Renal pelvis (tissue), 12 donors: ENCODE results near the gene SRD5A2. TPM values are rescaled to one million over a fixed set of nuclear protein-coding genes. Genes with fewer than 3 reads are reported as not detected.
A peak's percentile ranks its signal among the peaks of the same experiment; 100 is the strongest.

Source experiments
- DNase-seq: peaks from one replicate; pipeline ENCODE4 v3.0.0-alpha.2; 2013
- long read RNA-seq, 16 experiments: transcript quantifications; one replicate each; lab custom pipeline, GENCODE V29; 2026
- polyA plus RNA-seq, 3 donors: library from polyadenylated mRNA; unstranded; fragments of 120-200 nt; gene quantifications; one replicate each; pipeline ENCODE4 v1.2.1, GENCODE V29; 2013; ENCODE audit not compliant: insufficient read length in 3 of 3

Gene SRD5A2
- under 1 TPM; 0.06 to 0.10 (median 0.08) TPM for polyA plus RNA-seq
- long read RNA-seq, donor 1 = 0 reads
- long read RNA-seq, donor 2 = 0 reads
- long read RNA-seq, donor 3 = 0 reads
- long read RNA-seq, donor 4 = 0 reads
- long read RNA-seq, donor 5 = 0 reads
- long read RNA-seq, donor 6 = 0 reads
- long read RNA-seq, donor 7 = 0 reads
- long read RNA-seq, donor 8 = 0 reads
- long read RNA-seq, donor 9 = 0 reads
- long read RNA-seq, donor 10 = 0 reads
- long read RNA-seq, donor 11 = 0 reads
- long read RNA-seq, donor 12 = 0 reads
- long read RNA-seq, donor 13 = 0 reads
- long read RNA-seq, donor 14 = 0 reads
- long read RNA-seq, donor 15 = 0 reads
- long read RNA-seq, donor 16 = 0 reads

GRCh38 chr2:31580321-31581117, at the start of gene SRD5A2:
Gene SRD5A2, minus strand, starts transcription at chr2:31580938. Its CDS starts 38 bp downstream, at chr2:31580900.
- DNase-seq = peak; percentile 7

- no peak for DNase-seq
These were observed 25.8 kb upstream of the SRD5A2 start for GRCh38 chr2:31606509-31606908.

- no peak for DNase-seq
These were observed 18.0 kb upstream of the SRD5A2 start for GRCh38 chr2:31598694-31599093.

- DNase-seq = no peak
These were observed 5.5 kb upstream of the SRD5A2 start for GRCh38 chr2:31586230-31586629.

GRCh38 chr2:31581124-31581795, 522 bp upstream of the SRD5A2 start:
- DNase-seq = no peak

- DNase-seq = no peak
These were observed 780 bp downstream of the SRD5A2 start for GRCh38 chr2:31579996-31580320.

- DNase-seq = no peak
These were observed 2.4 kb downstream of the SRD5A2 start for GRCh38 chr2:31578316-31578715.

GRCh38 chr2:31577143-31577542, 3.6 kb downstream of the SRD5A2 start:
- DNase-seq = no peak

- no peak for DNase-seq
These were observed 12.0 kb downstream of the SRD5A2 start for GRCh38 chr2:31568585-31569201.

- DNase-seq = no peak
These were observed 13.1 kb downstream of the SRD5A2 start for GRCh38 chr2:31567679-31568078.

- no peak for DNase-seq
These were observed 17.4 kb downstream of the SRD5A2 start for GRCh38 chr2:31563273-31563839.

- DNase-seq = no peak
These were observed 18.9 kb downstream of the SRD5A2 start for GRCh38 chr2:31561823-31562222.

GRCh38 chr2:31558401-31559295, 22.1 kb downstream of the SRD5A2 start:
- no peak for DNase-seq

- no peak for DNase-seq
These were observed 23.8 kb downstream of the SRD5A2 start for GRCh38 chr2:31556940-31557339.

GRCh38 chr2:31555967-31556706, 24.6 kb downstream of the SRD5A2 start:
- DNase-seq = no peak

GRCh38 chr2:31553362-31553761, 27.4 kb downstream of the SRD5A2 start:
- DNase-seq = no peak

- DNase-seq = no peak
These were observed 33.3 kb downstream of the SRD5A2 start for GRCh38 chr2:31547485-31547884.

GRCh38 chr2:31541853-31542252, 38.9 kb downstream of the SRD5A2 start:
- no peak for DNase-seq

GRCh38 chr2:31539505-31539904, 41.2 kb downstream of the SRD5A2 start:
- DNase-seq = no peak

GRCh38 chr2:31535768-31536167, 45.0 kb downstream of the SRD5A2 start:
- no peak for DNase-seq
